GM12878 (cell line): ENCODE data around the gene GYG1. TPM values are rescaled to one million over a fixed set of nuclear protein-coding genes. Genes with fewer than 3 reads are reported as not detected.

Source experiments
- ATAC-seq: fragments of 200-7000 bp; cut with Tn5 transposase; 3 replicates; pipeline ENCODE4 v1.9.1; 2020; ENCODE audit warnings: mild to moderate bottlenecking, moderate library complexity
- BruUV-seq: library from RNA; stranded (reverse); fragments of 400-500 nt; replicated peaks from 2 replicates; lab custom pipeline; 2021; lab: Mats Ljungman, UMichigan
- CTCF ChIA-PET: fragments of 300-600 bp; sonication (Branson Sonifier 250); formaldehyde crosslinking; extraction: SDS; loops from one replicate; lab custom pipeline; 2021; ENCODE audit warnings: inconsistent platforms; lab: Yijun Ruan, JAX
- POLR2A ChIA-PET: fragments of 350-600 bp; formaldehyde crosslinking; extraction: SDS; loops from one replicate; lab custom pipeline; 2021; ENCODE audit warnings: inconsistent platforms; lab: Charles Lee
- RAD21 ChIA-PET: fragments of 300-600 bp; sonication (Branson Sonifier 250); formaldehyde crosslinking; loops from one replicate; lab custom pipeline; 2023; ENCODE audit warnings: antibody characterized with exemption; ENCODE audit not compliant: unreplicated experiment; lab: Charles Lee
- SMC1A ChIA-PET: fragments of 300-600 bp; sonication (Branson Sonifier 250); formaldehyde crosslinking; loops from one replicate; lab custom pipeline; 2023; ENCODE audit not compliant: unreplicated experiment, uncharacterized antibody; lab: Charles Lee
- DNase-seq: peaks from one replicate; pipeline ENCODE4 v3.0.0-alpha.2; 2011; ENCODE audit warnings: low read depth, low spot score
- FAIRE-seq: peaks from 3 replicates; lab custom pipeline; 2011; peaks lifted over from hg19 to GRCh38; lab: Jason Lieb, UNC
- H2AFZ ChIP-seq: 2 replicates; pipeline ENCODE4 v1.6.0; 2011; ENCODE audit warnings: low read depth, low read length, control low read depth; ENCODE audit not compliant: control insufficient read depth
- H3K27ac ChIP-seq: 2 replicates; pipeline ENCODE4 v1.5.1; 2011; ENCODE audit warnings: control low read depth; ENCODE audit not compliant: control insufficient read depth, insufficient read depth
- H3K27me3 ChIP-seq, 2 experiments: replicated peaks in 1 of 2; 2 replicates each; pipeline versions ENCODE4 v1.6.0 to v1.6.1; 2011; ENCODE audit warnings: low read length in 1 of 2; ENCODE audit not compliant: control insufficient read depth in 2 of 2, insufficient read depth in 2 of 2
- H3K36me3 ChIP-seq, 2 experiments: 2 replicates each; pipeline ENCODE4 v1.5.1; 2011; ENCODE audit warnings: low read length in 1 of 2; ENCODE audit not compliant: control insufficient read depth in 2 of 2, insufficient read depth in 2 of 2
- H3K4me1 ChIP-seq: 2 replicates; pipeline ENCODE4 v1.6.1; 2011; ENCODE audit warnings: mild to moderate bottlenecking, low read length, moderate library complexity, mixed read lengths; ENCODE audit not compliant: control insufficient read depth, insufficient read depth
- H3K4me2 ChIP-seq: 2 replicates; pipeline ENCODE4 v1.6.0; 2011; ENCODE audit warnings: control low read depth; ENCODE audit not compliant: control insufficient read depth, insufficient read depth
- H3K4me3 ChIP-seq: fragments of 200-600 bp; sonication (generic); 2 replicates; pipeline ENCODE4 v1.5.1; 2016
- H3K79me2 ChIP-seq: 2 replicates; pipeline ENCODE4 v1.6.0; 2011; ENCODE audit warnings: low read length; ENCODE audit not compliant: control insufficient read depth, insufficient read depth
- H3K9ac ChIP-seq: 2 replicates; pipeline ENCODE4 v1.8.0; 2011; ENCODE audit warnings: low read length, control low read depth, mixed read lengths; ENCODE audit not compliant: control insufficient read depth, insufficient read depth
- H3K9me3 ChIP-seq: replicated peaks from 3 replicates; pipeline ENCODE4 v1.5.1; 2011; ENCODE audit warnings: mild to moderate bottlenecking, low read length; ENCODE audit not compliant: control insufficient read depth, insufficient read depth
- H4K20me1 ChIP-seq: 2 replicates; pipeline ENCODE4 v1.6.0; 2011; ENCODE audit not compliant: control insufficient read depth, insufficient read depth
- ASH2L ChIP-seq: fragments of 300-600, 200-600 bp; sonication (generic); IDR thresholded peaks from 2 replicates; pipeline ENCODE4 v1.6.1; 2017; ENCODE audit warnings: low read depth, mild to moderate bottlenecking, borderline replicate concordance
- BACH1 ChIP-seq: fragments of 450-650 bp; IDR thresholded peaks from 2 replicates; pipeline ENCODE4 v1.6.1; 2017; ENCODE audit warnings: mild to moderate bottlenecking, borderline replicate concordance
- BHLHE40 ChIP-seq, 2 experiments: fragments of 450-650 bp in 1 of 2; IDR thresholded peaks; 2 replicates each; pipeline ENCODE4 v1.6.1; 2011 to 2017; ENCODE audit warnings: low read depth in 2 of 2, borderline replicate concordance in 1 of 2, improper control_type of control experiment in 1 of 2, low read length in 1 of 2, mild to moderate bottlenecking in 1 of 2
- KLF5 ChIP-seq: fragments of 450-650 bp; IDR thresholded peaks from 2 replicates; pipeline ENCODE4 v1.6.1; 2014; ENCODE audit warnings: mild to moderate bottlenecking; ENCODE audit not compliant: partially characterized antibody
- MYB ChIP-seq: fragments of 150-350 bp; IDR thresholded peaks from 2 replicates; pipeline ENCODE4 v1.6.1; 2014; ENCODE audit warnings: mild to moderate bottlenecking, low read depth, low read length, borderline replicate concordance
- NFYB ChIP-seq: IDR thresholded peaks from 2 replicates; pipeline ENCODE4 v1.6.1; 2011; ENCODE audit warnings: low read depth, mild to moderate bottlenecking, low read length, improper control_type of control experiment, moderate library complexity; ENCODE audit not compliant: insufficient read depth
- PML ChIP-seq: IDR thresholded peaks from 2 replicates; pipeline ENCODE4 v1.6.1; 2012; ENCODE audit warnings: low read length, inconsistent platforms
- YBX1 ChIP-seq: fragments of 450-650 bp; IDR thresholded peaks from 2 replicates; pipeline ENCODE4 v1.6.1; 2016; ENCODE audit warnings: antibody characterized with exemption
- ZNF207 ChIP-seq: fragments of 450-650 bp; IDR thresholded peaks from 2 replicates; pipeline ENCODE4 v1.6.1; 2014; ENCODE audit warnings: antibody characterized with exemption, mild to moderate bottlenecking, borderline replicate concordance
- WGBS: methylation state at CpG from one replicate; pipeline ENCODE4 v1.1.6; 2016; ENCODE audit warnings: low lambda C conversion rate; ENCODE audit not compliant: insufficient replicate concordance, insufficient coverage; ENCODE audit errors: missing lambda C conversion rate; 5-methylcytosine and 5-hydroxymethylcytosine counted together
- in situ Hi-C: fragments of 300-500 bp; cut with MboI; formaldehyde crosslinking; loops from 9 replicates; pipeline ENCODE4 v1.14.3; 2018; ENCODE audit warnings: mixed read lengths
- intact Hi-C: fragments of 100-400 bp; cut with micrococcal nuclease; formaldehyde crosslinking; loops from one replicate; pipeline ENCODE4 v1.14.2; 2022; ENCODE audit not compliant: unreplicated experiment
- polyA plus RNA-seq, 11 experiments: library from polyadenylated mRNA; depleted of rRNA in 4 of 11; unstranded in 6 of 11; stranded (reverse) in 5 of 11; fragments of >200 nt; fragmentation: Nextera tagmentation in 4 of 11; fragmentation: Illumina TruSeq in 1 of 11; extraction: Ambion mirVana in 4 of 11; extraction: Trizol in 1 of 11; gene quantifications; 1 replicate in 1 of 11; 2 replicates in 10 of 11; pipeline versions ENCODE4 v1.2.1 to v1.2.3, GENCODE V29; 2011 to 2016; ENCODE audit warnings: inconsistent platforms in 2 of 11, missing spikeins in 2 of 11, low read depth in 1 of 11
- total RNA-seq, 4 experiments: library from RNA; depleted of rRNA in 3 of 4; stranded (reverse); fragments of >200 nt in 3 of 4; fragmentation: Illumina TruSeq in 1 of 4; extraction: Trizol in 1 of 4; gene quantifications; 2 replicates each; pipeline versions ENCODE4 v1.2.1 to v1.2.3, GENCODE V29; 2013 to 2021
- TF ChIP-seq, protein P1 (sequence below): fragments of 450-650 bp; IDR thresholded peaks from 2 replicates; pipeline ENCODE4 v1.6.1; 2018; ENCODE audit warnings: borderline replicate concordance, mild to moderate bottlenecking; ENCODE audit not compliant: partially characterized antibody
- TF ChIP-seq, protein P2 (sequence below): IDR thresholded peaks from 2 replicates; pipeline ENCODE4 v1.6.1; 2011; ENCODE audit warnings: low read depth, mild to moderate bottlenecking, low read length, moderate library complexity, borderline replicate concordance; ENCODE audit errors: extremely low read depth
- TF ChIP-seq, protein P3 (sequence below): IDR thresholded peaks from 2 replicates; pipeline ENCODE4 v1.6.1; 2011; ENCODE audit warnings: borderline replicate concordance, low read depth, mild to moderate bottlenecking, moderate library complexity, mixed read lengths, low read length; ENCODE audit not compliant: insufficient read depth; ENCODE audit errors: extremely low read length
- TF ChIP-seq, protein P4 (sequence below): IDR thresholded peaks from 2 replicates; pipeline ENCODE4 v1.6.1; 2011; ENCODE audit warnings: low read depth, low read length, improper control_type of control experiment, borderline replicate concordance

GYG1 gene
- total and polyA plus RNA-seq, 10 of the 15 experiments (the other 5 are each of a cell fraction or from before 2014, with no cell fraction given) = 11.8 to 38.9 (median 22.9) TPM

DNA sequence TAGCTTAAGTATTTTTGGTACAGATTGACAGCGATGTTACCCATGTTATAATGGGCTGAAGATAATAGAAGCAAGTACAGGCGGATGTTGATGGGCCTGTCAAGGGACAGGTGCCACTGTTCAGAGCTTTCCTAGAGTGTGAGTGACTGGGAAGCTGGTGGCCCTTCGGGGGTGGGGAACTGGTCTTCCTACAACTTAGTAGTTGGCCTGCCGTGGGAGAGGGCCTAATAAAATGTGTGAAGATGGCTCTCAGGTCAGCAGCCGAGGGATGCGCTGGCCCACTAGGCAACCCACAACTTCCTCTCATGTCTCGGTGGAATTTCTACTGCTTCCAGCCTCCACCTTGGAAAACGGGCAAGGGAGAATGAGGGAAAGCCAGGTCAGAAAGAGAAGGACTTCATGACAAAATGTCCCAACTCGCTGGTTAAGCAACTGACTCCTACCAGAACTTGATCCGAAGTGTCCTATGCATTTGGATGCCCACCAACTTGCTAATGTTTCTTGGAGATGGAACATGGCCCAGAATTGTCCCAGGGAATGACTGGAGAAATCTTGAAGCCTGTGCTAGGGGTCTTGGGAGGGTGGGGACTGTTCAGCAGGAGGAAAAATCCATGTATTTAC is 1.4 kb downstream of the GYG1 start:
- Histone ChIP-seq H3K27me3 (no peaks in the 10 kb centered on the region), H3K9me3 (no peaks in the 10 kb centered on the region), H3K9ac (peak overlapping the region; percentile 75; the same call in 1 of the 2 replicates), H4K20me1 (no peaks in the 10 kb centered on the region), H3K79me2 (peaks cover 15% of the 10 kb centered on the region), H3K27ac (no peak overlapping the region), H3K36me3 (peaks cover 0 to 5% of the 10 kb centered on the region in 2 experiments; a peak in 1 of 4 replicates), H3K4me1 (peaks cover 4% of the 10 kb centered on the region; the same call in 1 of the 2 replicates), H3K4me2 (peak overlapping the region; percentile 70), H2AFZ (no peak overlapping the region), H3K4me3 (peak overlapping the region; percentile 94)
- RAD21 ChIA-PET = interaction anchor here (1.1 to 2.0 kb wide), 4 partner anchors 8 to 128 kb away, joined by 3 to 8 read pairs (median 4); no protein-coding TSS in a partner anchor
- FAIRE-seq = no peak
- 93% methylated on average over 10 of the region's 10 CpGs for WGBS
- BruUV-seq = TSS peak; percentile 76
- SMC1A ChIA-PET = interaction anchor here (0.7 to 1.7 kb wide), 3 partner anchors 10 to 137 kb away, joined by 3 to 4 read pairs (median 3); no protein-coding TSS in a partner anchor
- no peak for ATAC-seq
- CTCF ChIA-PET = interaction anchor here (0.8 to 3.2 kb wide), 6 partner anchors 8 to 129 kb away, joined by 3 to 14 read pairs (median 4); no protein-coding TSS in a partner anchor
- no peak for DNase-seq
- in situ Hi-C loops = no loop called here
- POLR2A ChIA-PET = interaction anchor here (1.1 to 1.4 kb wide), 2 partner anchors 8 to 23 kb away, joined by 3 to 4 read pairs; no protein-coding TSS in a partner anchor
- intact Hi-C loops = no loop called here
- TF ChIP-seq ZNF207 (no peak), BHLHE40 (IDR thresholded peaks at IDR 0.05; ENCODE audit: borderline replicate concordance in 1 of 2, low read depth in 2 of 2, low read length in 1 of 2) (no peak), PML (no peak), NFYB (no peak), ASH2L (no peak), BACH1 (no peak), YBX1 (no peak), MYB (no peak), KLF5 (no peak)
- TF ChIP-seq, protein P1, sequence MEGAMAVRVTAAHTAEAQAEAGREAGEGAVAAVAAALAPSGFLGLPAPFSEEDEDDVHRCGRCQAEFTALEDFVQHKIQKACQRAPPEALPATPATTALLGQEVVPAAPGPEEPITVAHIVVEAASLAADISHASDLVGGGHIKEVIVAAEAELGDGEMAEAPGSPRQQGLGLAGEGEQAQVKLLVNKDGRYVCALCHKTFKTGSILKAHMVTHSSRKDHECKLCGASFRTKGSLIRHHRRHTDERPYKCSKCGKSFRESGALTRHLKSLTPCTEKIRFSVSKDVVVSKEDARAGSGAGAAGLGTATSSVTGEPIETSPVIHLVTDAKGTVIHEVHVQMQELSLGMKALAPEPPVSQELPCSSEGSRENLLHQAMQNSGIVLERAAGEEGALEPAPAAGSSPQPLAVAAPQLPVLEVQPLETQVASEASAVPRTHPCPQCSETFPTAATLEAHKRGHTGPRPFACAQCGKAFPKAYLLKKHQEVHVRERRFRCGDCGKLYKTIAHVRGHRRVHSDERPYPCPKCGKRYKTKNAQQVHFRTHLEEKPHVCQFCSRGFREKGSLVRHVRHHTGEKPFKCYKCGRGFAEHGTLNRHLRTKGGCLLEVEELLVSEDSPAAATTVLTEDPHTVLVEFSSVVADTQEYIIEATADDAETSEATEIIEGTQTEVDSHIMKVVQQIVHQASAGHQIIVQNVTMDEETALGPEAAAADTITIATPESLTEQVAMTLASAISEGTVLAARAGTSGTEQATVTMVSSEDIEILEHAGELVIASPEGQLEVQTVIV = no peak
- TF ChIP-seq, protein P2, sequence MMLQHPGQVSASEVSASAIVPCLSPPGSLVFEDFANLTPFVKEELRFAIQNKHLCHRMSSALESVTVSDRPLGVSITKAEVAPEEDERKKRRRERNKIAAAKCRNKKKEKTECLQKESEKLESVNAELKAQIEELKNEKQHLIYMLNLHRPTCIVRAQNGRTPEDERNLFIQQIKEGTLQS = no peak
- TF ChIP-seq, protein P3, sequence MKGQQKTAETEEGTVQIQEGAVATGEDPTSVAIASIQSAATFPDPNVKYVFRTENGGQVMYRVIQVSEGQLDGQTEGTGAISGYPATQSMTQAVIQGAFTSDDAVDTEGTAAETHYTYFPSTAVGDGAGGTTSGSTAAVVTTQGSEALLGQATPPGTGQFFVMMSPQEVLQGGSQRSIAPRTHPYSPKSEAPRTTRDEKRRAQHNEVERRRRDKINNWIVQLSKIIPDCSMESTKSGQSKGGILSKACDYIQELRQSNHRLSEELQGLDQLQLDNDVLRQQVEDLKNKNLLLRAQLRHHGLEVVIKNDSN = no peak
- TF ChIP-seq, protein P4, sequence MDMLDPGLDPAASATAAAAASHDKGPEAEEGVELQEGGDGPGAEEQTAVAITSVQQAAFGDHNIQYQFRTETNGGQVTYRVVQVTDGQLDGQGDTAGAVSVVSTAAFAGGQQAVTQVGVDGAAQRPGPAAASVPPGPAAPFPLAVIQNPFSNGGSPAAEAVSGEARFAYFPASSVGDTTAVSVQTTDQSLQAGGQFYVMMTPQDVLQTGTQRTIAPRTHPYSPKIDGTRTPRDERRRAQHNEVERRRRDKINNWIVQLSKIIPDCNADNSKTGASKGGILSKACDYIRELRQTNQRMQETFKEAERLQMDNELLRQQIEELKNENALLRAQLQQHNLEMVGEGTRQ = no peak
